ENCODE measurements around the gene CBARP. TPM values are rescaled to one million over a fixed set of nuclear protein-coding genes. Genes with fewer than 3 reads are reported as not detected.

Gene CBARP
- total RNA-seq, 1 experiment from 2014 or later, result 13.3 TPM

DNA sequence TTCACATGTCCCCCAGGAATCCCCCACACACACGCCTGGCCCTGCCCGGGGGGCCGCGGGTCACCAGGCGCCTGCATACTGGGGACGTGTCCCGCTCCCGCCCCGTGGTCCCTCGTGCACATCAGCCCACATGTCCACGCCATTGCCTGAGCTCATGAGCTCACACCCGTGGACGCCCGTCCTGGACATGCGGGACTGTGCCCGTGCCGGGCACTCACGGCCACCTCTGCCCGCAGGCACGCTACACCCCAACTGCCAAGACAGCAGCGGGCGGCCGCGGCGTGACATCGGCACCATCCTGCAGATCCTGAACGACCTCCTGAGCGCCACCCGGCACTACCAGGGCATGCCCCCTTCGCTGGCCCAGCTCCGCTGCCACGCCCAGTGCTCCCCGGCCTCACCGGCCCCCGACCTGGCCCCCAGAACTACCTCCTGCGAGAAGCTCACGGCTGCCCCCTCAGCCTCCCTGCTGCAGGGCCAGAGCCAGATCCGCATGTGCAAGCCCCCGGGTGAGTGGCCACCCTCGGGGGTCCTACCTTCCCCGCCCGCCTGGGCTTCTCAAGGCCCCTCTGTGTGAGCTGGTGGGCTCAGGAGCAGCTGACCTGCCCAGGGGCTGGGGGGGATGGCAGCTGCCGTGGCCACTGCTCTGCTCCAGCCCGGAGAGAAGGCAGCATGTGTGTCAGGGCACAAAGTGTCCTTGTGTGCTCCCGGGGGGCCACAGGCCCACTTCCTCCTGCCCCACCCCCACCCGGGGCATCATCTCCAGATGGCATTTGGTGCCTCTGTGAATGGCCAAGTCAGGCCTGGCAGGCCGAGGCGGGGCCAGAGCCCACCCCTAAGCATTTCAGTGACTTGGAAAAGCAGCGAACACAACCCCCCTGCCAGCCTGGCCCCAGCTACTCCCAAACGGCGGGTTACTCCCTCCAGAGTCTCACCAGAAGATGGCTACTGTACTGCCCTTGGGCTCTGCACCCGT is 17.7 kb upstream of the CBARP start:
- CTCF ChIA-PET, result interaction anchor here (1.0 kb wide), 2 partner anchors 11 kb away, joined by 3 read pairs; no protein-coding TSS in a partner anchor
- Histone ChIP-seq H3K4me1 (ENCODE audit: insufficient read depth, low read length, poor library complexity, severe bottlenecking) (peaks cover 72% of the 10 kb centered on the region), H3K27ac (ENCODE audit: low read depth, low read length, poor library complexity, severe bottlenecking) (peak overlapping the region; percentile 96), H3K9me3 (ENCODE audit: low read depth, low read length, poor library complexity, severe bottlenecking) (no peaks in the 10 kb centered on the region), H3K4me3 (ENCODE audit: low read depth, low read length, poor library complexity, severe bottlenecking) (no peak overlapping the region), H3K27me3 (replicated peaks; ENCODE audit: insufficient read depth, low read depth, low read length, poor library complexity) (no peaks in the 10 kb centered on the region), H3K36me3 (ENCODE audit: insufficient read depth, low read length, poor library complexity, severe bottlenecking) (peaks cover 62% of the 10 kb centered on the region)
- TF ChIP-seq, protein P1, sequence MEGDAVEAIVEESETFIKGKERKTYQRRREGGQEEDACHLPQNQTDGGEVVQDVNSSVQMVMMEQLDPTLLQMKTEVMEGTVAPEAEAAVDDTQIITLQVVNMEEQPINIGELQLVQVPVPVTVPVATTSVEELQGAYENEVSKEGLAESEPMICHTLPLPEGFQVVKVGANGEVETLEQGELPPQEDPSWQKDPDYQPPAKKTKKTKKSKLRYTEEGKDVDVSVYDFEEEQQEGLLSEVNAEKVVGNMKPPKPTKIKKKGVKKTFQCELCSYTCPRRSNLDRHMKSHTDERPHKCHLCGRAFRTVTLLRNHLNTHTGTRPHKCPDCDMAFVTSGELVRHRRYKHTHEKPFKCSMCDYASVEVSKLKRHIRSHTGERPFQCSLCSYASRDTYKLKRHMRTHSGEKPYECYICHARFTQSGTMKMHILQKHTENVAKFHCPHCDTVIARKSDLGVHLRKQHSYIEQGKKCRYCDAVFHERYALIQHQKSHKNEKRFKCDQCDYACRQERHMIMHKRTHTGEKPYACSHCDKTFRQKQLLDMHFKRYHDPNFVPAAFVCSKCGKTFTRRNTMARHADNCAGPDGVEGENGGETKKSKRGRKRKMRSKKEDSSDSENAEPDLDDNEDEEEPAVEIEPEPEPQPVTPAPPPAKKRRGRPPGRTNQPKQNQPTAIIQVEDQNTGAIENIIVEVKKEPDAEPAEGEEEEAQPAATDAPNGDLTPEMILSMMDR (conservative IDR thresholded peaks at IDR 0.05; ENCODE audit: low read depth, low read length), result no peak
- TF ChIP-seq EZH2 (IDR thresholded peaks at IDR 0.05; ENCODE audit: borderline replicate concordance, low read depth, low read length, poor library complexity, severe bottlenecking), result no peak
- intact Hi-C loops (cut with micrococcal nuclease; ENCODE audit: unreplicated experiment), result no loop called here
- BruUV-seq (replicated peaks), result no TSS peak
- DNase-seq (ENCODE audit: low spot score), result peak; percentile 51
- POLR2A ChIA-PET (ENCODE audit: low non-redundant PET), result interaction anchor here (0.7 kb wide), 1 partner anchor 13 kb away, joined by 3 read pairs; no protein-coding TSS in a partner anchor

GRCh38 chr19:1254530-1255185 is 16.9 kb upstream of the CBARP start:
- peak overlapping the region; percentile 96 for H3K27ac ChIP-seq (ENCODE audit: low read depth, low read length, poor library complexity, severe bottlenecking)
- peak; percentile 28 for DNase-seq (ENCODE audit: low spot score)
- POLR2A ChIA-PET (ENCODE audit: low non-redundant PET), result no interaction called here

DNA sequence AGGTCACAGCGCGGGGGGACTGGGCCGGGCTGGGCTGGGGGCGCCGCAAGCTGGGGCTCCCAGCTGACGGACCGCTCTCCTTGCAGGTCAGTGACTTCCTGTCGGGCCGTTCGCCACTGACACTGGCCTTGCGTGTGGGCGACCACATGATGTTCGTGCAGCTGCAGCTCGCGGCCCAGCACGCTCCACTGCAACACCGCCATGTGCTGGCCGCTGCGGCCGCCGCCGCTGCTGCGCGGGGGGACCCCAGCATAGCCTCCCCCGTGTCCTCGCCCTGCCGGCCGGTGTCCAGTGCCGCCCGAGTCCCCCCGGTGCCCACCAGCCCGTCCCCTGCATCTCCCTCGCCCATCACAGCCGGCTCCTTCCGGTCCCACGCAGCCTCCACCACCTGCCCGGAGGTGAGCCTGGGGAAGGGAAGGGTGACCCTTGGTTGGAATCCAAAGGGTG is 16.3 kb upstream of the CBARP start:
- TF ChIP-seq, protein P1 (conservative IDR thresholded peaks at IDR 0.05; ENCODE audit: low read depth, low read length), result no peak
- TF ChIP-seq EZH2 (IDR thresholded peaks at IDR 0.05; ENCODE audit: borderline replicate concordance, low read depth, low read length, poor library complexity, severe bottlenecking), result no peak
- Histone ChIP-seq H3K27ac (ENCODE audit: low read depth, low read length, poor library complexity, severe bottlenecking) (peak overlapping the region; percentile 96), H3K36me3 (ENCODE audit: insufficient read depth, low read length, poor library complexity, severe bottlenecking) (peaks cover 62% of the 10 kb centered on the region), H3K4me3 (ENCODE audit: low read depth, low read length, poor library complexity, severe bottlenecking) (peak overlapping the region; percentile 96), H3K27me3 (replicated peaks; ENCODE audit: insufficient read depth, low read depth, low read length, poor library complexity) (no peaks in the 10 kb centered on the region), H3K4me1 (ENCODE audit: insufficient read depth, low read length, poor library complexity, severe bottlenecking) (peaks cover 59% of the 10 kb centered on the region), H3K9me3 (ENCODE audit: low read depth, low read length, poor library complexity, severe bottlenecking) (no peaks in the 10 kb centered on the region)
- ChIA-PET CTCF (no interaction called here), POLR2A (ENCODE audit: low non-redundant PET) (no interaction called here)
- no peak for DNase-seq (ENCODE audit: low spot score)
- intact Hi-C loops (cut with micrococcal nuclease; ENCODE audit: unreplicated experiment), result no loop called here
- no TSS peak for BruUV-seq (replicated peaks)

More at GRCh38 chr19:1254530-1255185, 16.9 kb upstream of the CBARP start:
- BruUV-seq (replicated peaks), result no TSS peak
- intact Hi-C loops (cut with micrococcal nuclease; ENCODE audit: unreplicated experiment), result no loop called here
- TF ChIP-seq EZH2 (IDR thresholded peaks at IDR 0.05; ENCODE audit: borderline replicate concordance, low read depth, low read length, poor library complexity, severe bottlenecking), result no peak
- TF ChIP-seq, protein P1 (conservative IDR thresholded peaks at IDR 0.05; ENCODE audit: low read depth, low read length), result no peak
- Histone ChIP-seq H3K4me1 (ENCODE audit: insufficient read depth, low read length, poor library complexity, severe bottlenecking) (peaks cover 64% of the 10 kb centered on the region), H3K4me3 (ENCODE audit: low read depth, low read length, poor library complexity, severe bottlenecking) (peak overlapping the region; percentile 96), H3K36me3 (ENCODE audit: insufficient read depth, low read length, poor library complexity, severe bottlenecking) (peaks cover 62% of the 10 kb centered on the region), H3K9me3 (ENCODE audit: low read depth, low read length, poor library complexity, severe bottlenecking) (no peaks in the 10 kb centered on the region), H3K27me3 (replicated peaks; ENCODE audit: insufficient read depth, low read depth, low read length, poor library complexity) (no peaks in the 10 kb centered on the region)
- CTCF ChIA-PET, result interaction anchor here (1.0 kb wide), 1 partner anchor 10 kb away, joined by 3 read pairs; no protein-coding TSS in a partner anchor
